K562 (cell line): ENCODE data around the gene AP5M1. TPM values are rescaled to one million over a fixed set of nuclear protein-coding genes. Genes with fewer than 3 reads are reported as not detected.
A peak's percentile ranks its signal among the peaks of the same experiment; 100 is the strongest.

Experiments
- CEBPG ChIP-seq, 3 experiments: fragments of 200-800 bp in 1 of 3; sonication (Bioruptor generic) in 1 of 3; sonication (generic) in 1 of 3; formaldehyde crosslinking in 1 of 3; IDR thresholded peaks in 2 of 3; conservative IDR thresholded peaks in 1 of 3; 2 replicates each; pipeline versions ENCODE4 v1.6.1 to v1.8.0; 2016 to 2022; ENCODE audit warnings: missing compliant biosample characterization in 2 of 3, missing genetic modification characterization in 2 of 3, mild to moderate bottlenecking in 1 of 3, missing genetic modification reagents in 1 of 3
- CTCF ChIP-seq, 3 experiments: IDR thresholded peaks in 2 of 3; conservative IDR thresholded peaks in 1 of 3; 2 replicates each; pipeline ENCODE4 v1.5.1; 2011 to 2012; ENCODE audit warnings: low read length in 3 of 3, mild to moderate bottlenecking in 3 of 3, control low read depth in 2 of 3, improper control_type of control experiment in 1 of 3, inconsistent platforms in 1 of 3, low read depth in 1 of 3, mixed read lengths in 1 of 3, moderate library complexity in 1 of 3; ENCODE audit not compliant: insufficient read depth in 2 of 3
- CXXC5 ChIP-seq: fragments of 250-450 bp; sonication (Bioruptor Pico); IDR thresholded peaks from 2 replicates; pipeline ENCODE4 v1.8.0; 2022; ENCODE audit warnings: inconsistent platforms, mild to moderate bottlenecking, moderate library complexity
- DACH1 ChIP-seq: fragments of 450-650 bp; IDR thresholded peaks from 2 replicates; pipeline ENCODE4 v1.6.1; 2018; ENCODE audit not compliant: partially characterized antibody
- ETS2 ChIP-seq: IDR thresholded peaks from 2 replicates; pipeline ENCODE4 v1.6.1; 2016; ENCODE audit warnings: borderline replicate concordance, missing genetic modification characterization, mild to moderate bottlenecking, moderate library complexity, missing compliant biosample characterization; ENCODE audit not compliant: poor library complexity, severe bottlenecking
- ETV1 ChIP-seq: fragments of 450-650 bp; conservative IDR thresholded peaks from 2 replicates; pipeline ENCODE4 v1.6.1; 2016; ENCODE audit warnings: missing genetic modification characterization, control low read depth, low read depth, missing compliant biosample characterization
- FOXJ3 ChIP-seq: sonication (generic); formaldehyde crosslinking; IDR thresholded peaks from 2 replicates; pipeline ENCODE4 v1.4.0; 2020; ENCODE audit warnings: mild to moderate bottlenecking, missing genetic modification reagents
- FOXK1 ChIP-seq: sonication (generic); formaldehyde crosslinking; IDR thresholded peaks from 2 replicates; pipeline ENCODE4 v1.8.0; 2022; ENCODE audit warnings: missing genetic modification reagents, mild to moderate bottlenecking, borderline replicate concordance
- GABPB1 ChIP-seq: sonication (generic); formaldehyde crosslinking; IDR thresholded peaks from 2 replicates; pipeline ENCODE4 v1.8.0; 2022; ENCODE audit warnings: mild to moderate bottlenecking, missing genetic modification reagents
- KLF1 ChIP-seq: fragments of 450-650 bp; IDR thresholded peaks from 2 replicates; pipeline ENCODE4 v1.6.1; 2016; ENCODE audit warnings: missing genetic modification characterization, missing compliant biosample characterization
- KLF16 ChIP-seq: IDR thresholded peaks from 2 replicates; pipeline ENCODE4 v1.6.1; 2016; ENCODE audit warnings: antibody characterized with exemption
- MCM3 ChIP-seq: fragments of 450-650 bp; IDR thresholded peaks from 2 replicates; pipeline ENCODE4 v1.6.1; 2016
- NFATC3 ChIP-seq: fragments of 450-650 bp; IDR thresholded peaks from 2 replicates; pipeline ENCODE4 v1.6.1; 2017; ENCODE audit warnings: mild to moderate bottlenecking
- OTX1 ChIP-seq: fragments of 450-650 bp; formaldehyde crosslinking; IDR thresholded peaks from 2 replicates; pipeline ENCODE4 v1.4.0; 2022; ENCODE audit warnings: mild to moderate bottlenecking
- RBM34 ChIP-seq: fragments of 200-400 bp; formaldehyde crosslinking; IDR thresholded peaks from 2 replicates; pipeline ENCODE4 v1.6.1; 2018; ENCODE audit warnings: low read length, borderline replicate concordance; ENCODE audit not compliant: insufficient read depth
- RBM39 ChIP-seq: fragments of 200-400 bp; formaldehyde crosslinking; optimal IDR thresholded peaks from 2 replicates; pipeline ENCODE3; 2018; ENCODE audit warnings: low read depth, low read length
- SETDB1 ChIP-seq: IDR thresholded peaks from one replicate; pipeline ENCODE4 v1.6.1; 2012; ENCODE audit warnings: low read length, control low read depth, inconsistent platforms
- SP1 ChIP-seq: sonication (generic); formaldehyde crosslinking; IDR thresholded peaks from 2 replicates; pipeline ENCODE4 v1.8.1; 2022; ENCODE audit warnings: mild to moderate bottlenecking, missing genetic modification reagents
- SRSF9 ChIP-seq: fragments of 200-400 bp; formaldehyde crosslinking; IDR thresholded peaks from 2 replicates; pipeline ENCODE4 v1.6.1; 2017; ENCODE audit warnings: low read depth, low read length, borderline replicate concordance
- TEAD2 ChIP-seq: fragments of 450-650 bp; IDR thresholded peaks from 2 replicates; pipeline ENCODE4 v1.6.1; 2016; ENCODE audit warnings: missing genetic modification characterization, control low read depth, missing compliant biosample characterization
- YBX1 ChIP-seq: fragments of 450-650 bp; IDR thresholded peaks from 2 replicates; pipeline ENCODE4 v1.7.1; 2016; ENCODE audit warnings: mild to moderate bottlenecking
- ZNF347 ChIP-seq: fragments of 450-650 bp; formaldehyde crosslinking; IDR thresholded peaks from 2 replicates; pipeline ENCODE4 v1.4.0; 2020; ENCODE audit warnings: low read depth, mild to moderate bottlenecking, moderate library complexity
- ZNF644 ChIP-seq: fragments of 200-800 bp; sonication (Bioruptor generic); IDR thresholded peaks from 2 replicates; pipeline ENCODE4 v1.6.1; 2016; ENCODE audit warnings: low read depth, missing genetic modification characterization, missing compliant biosample characterization
- ZNF696 ChIP-seq: fragments of 250-450 bp; sonication (Bioruptor Pico); conservative IDR thresholded peaks from 2 replicates; pipeline ENCODE4 v1.4.0; 2020; ENCODE audit warnings: mild to moderate bottlenecking, moderate library complexity
- polyA plus RNA-seq, 8 experiments: library from polyadenylated mRNA; depleted of rRNA in 4 of 8; stranded (reverse) in 5 of 8; unstranded in 3 of 8; fragments of >200 nt; fragmentation: Nextera tagmentation in 2 of 8; fragmentation: Illumina TruSeq in 1 of 8; extraction: Ambion mirVana in 2 of 8; extraction: Trizol in 1 of 8; gene quantifications; 2 replicates each; pipeline versions ENCODE4 v1.2.1 to v1.2.3, GENCODE V29; 2011 to 2014; ENCODE audit warnings: inconsistent platforms in 1 of 8, missing spikeins in 1 of 8
- total RNA-seq, 7 experiments: library from RNA; depleted of rRNA in 6 of 7; stranded (reverse); fragments of >200 nt in 6 of 7; fragmentation: Illumina TruSeq in 2 of 7; extraction: Trizol in 2 of 7; gene quantifications; 2 replicates each; pipeline versions ENCODE4 v1.2.1 to v1.2.3, GENCODE V29; 2011 to 2021; ENCODE audit warnings: low replicate concordance in 1 of 7
- TF ChIP-seq, protein P1 (sequence below): sonication (generic); formaldehyde crosslinking; IDR thresholded peaks from 2 replicates; pipeline ENCODE4 v1.8.1; 2023; ENCODE audit warnings: mild to moderate bottlenecking, missing genetic modification reagents, moderate library complexity
- TF ChIP-seq, protein P2 (sequence below): sonication (generic); formaldehyde crosslinking; IDR thresholded peaks from 2 replicates; pipeline ENCODE4 v1.8.0; 2022; ENCODE audit warnings: missing genetic modification reagents, mild to moderate bottlenecking, moderate library complexity, borderline replicate concordance

AP5M1 gene
- total and polyA plus RNA-seq, 9 of the 15 experiments (the other 6 are each of a cell fraction or from before 2014, with no cell fraction given): 16.1 to 51.7 (median 30.9) TPM

DNA sequence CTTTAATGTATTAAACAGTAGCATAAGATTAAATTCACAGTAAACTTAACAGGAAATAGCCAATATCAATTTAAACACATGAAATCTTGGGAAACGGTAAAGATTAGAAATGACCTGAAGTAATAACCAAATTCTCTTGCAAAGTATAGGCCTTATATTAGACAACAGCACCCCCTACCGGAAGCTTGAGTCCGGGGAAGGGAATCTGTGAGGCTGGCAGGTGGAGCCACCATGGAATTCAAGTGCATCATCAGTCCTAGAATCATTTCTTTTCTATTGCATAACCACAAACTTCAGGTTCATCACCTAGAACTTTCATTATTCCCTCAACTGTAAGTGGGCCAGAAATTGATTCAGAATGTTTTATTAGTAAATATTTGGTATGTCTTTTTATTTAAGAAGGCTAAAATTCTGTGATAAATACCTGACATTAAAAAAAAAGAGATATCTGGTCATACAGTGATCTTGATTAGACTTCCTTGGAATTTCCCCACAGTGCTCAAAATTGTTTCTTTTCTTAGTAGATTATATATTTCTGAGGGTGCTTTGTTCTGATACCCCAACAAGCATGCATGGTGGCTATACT is 48.6 kb downstream of the AP5M1 start (continued):
- TF ChIP-seq GABPB1 (CRISPR knock-in tag) (no peak), SP1 (CRISPR knock-in tag) (no peak), CEBPG (CRISPR knock-in tag; IDR thresholded peaks at IDR 0.05) (no peak), CEBPG (tag; conservative IDR thresholded peaks at IDR 0.05 in 1 of 2, IDR thresholded peaks at IDR 0.05 in 1 of 2) (0 out of 4 replicates have a peak, but pooled peaks of 1 of the 2 experiments have one; percentile 34), FOXK1 (CRISPR knock-in tag) (no peak), ZNF347 (no peak), OTX1 (no peak), CTCF (IDR thresholded peaks at IDR 0.05 in 2 of 3, conservative IDR thresholded peaks at IDR 0.05 in 1 of 3; ENCODE audit: insufficient read depth in 2 of 3, low read depth in 1 of 3, low read length in 3 of 3) (peak; percentile 67 to 79 (median 69)), SETDB1 (no peak), KLF1 (tag) (no peak), SRSF9 (no peak), YBX1 (no peak), KLF16 (0 out of 2 replicates have a peak, but pooled peaks have one; percentile 18), ZNF644 (tag) (no peak), CXXC5 (CRISPR knock-in tag) (no peak), MCM3 (no peak), NFATC3 (no peak), DACH1 (no peak), ETS2 (tag) (no peak), RBM34 (no peak), ZNF696 (CRISPR knock-in tag) (no peak), FOXJ3 (CRISPR knock-in tag) (no peak), ETV1 (tag) (no peak), RBM39 (no peak), TEAD2 (tag) (no peak)
- TF ChIP-seq, protein P1, sequence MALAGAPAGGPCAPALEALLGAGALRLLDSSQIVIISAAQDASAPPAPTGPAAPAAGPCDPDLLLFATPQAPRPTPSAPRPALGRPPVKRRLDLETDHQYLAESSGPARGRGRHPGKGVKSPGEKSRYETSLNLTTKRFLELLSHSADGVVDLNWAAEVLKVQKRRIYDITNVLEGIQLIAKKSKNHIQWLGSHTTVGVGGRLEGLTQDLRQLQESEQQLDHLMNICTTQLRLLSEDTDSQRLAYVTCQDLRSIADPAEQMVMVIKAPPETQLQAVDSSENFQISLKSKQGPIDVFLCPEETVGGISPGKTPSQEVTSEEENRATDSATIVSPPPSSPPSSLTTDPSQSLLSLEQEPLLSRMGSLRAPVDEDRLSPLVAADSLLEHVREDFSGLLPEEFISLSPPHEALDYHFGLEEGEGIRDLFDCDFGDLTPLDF (CRISPR knock-in tag): no peak
- TF ChIP-seq, protein P2, sequence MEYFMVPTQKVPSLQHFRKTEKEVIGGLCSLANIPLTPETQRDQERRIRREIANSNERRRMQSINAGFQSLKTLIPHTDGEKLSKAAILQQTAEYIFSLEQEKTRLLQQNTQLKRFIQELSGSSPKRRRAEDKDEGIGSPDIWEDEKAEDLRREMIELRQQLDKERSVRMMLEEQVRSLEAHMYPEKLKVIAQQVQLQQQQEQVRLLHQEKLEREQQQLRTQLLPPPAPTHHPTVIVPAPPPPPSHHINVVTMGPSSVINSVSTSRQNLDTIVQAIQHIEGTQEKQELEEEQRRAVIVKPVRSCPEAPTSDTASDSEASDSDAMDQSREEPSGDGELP (CRISPR knock-in tag): no peak
